ENCODE data around the gene YJU2. TPM values are rescaled to one million over a fixed set of nuclear protein-coding genes. Genes with fewer than 3 reads are reported as not detected.

YJU2 gene
- total and polyA plus RNA-seq, 9 donors: 18.4 to 33.1 (median 21.5) TPM

DNA sequence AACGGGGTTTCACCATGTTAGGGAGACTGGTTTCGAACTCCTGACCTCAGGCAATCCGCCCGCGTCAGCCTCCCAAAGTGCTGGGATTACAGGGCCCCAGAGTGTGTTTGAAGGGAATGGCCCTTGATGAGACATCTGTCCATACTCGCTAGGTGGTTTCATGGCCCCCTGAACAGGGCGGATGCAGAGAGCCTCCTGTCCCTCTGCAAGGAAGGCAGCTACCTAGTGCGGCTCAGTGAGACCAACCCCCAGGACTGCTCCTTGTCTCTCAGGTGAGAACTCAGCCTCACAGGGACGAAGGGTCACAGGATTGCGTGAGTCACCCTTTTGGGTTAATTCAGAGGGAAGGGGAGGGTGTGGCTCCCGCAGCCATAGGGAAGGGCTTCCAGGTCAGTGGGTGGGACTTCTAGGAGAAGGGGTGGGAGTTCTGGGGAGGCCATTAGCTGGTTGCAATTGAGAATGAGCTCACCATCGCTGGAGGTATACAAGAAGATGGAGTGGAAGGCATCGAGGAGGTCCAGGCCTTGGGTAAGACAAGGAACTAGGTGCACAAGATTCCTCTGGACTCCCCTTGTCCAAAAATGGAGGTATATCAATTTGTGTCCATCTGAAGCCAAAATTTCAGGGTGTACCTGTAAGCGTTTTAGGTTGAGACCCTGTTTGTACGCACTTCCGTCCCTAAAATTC is 41.4 kb downstream of the YJU2 start:
- Histone ChIP-seq H3K27me3 (no peaks in the 10 kb centered on the region), H3K4me3 (no peak overlapping the region), H3K9me3 (no peaks in the 10 kb centered on the region), H3K27ac (no peak overlapping the region), H3K36me3 (no peaks in the 10 kb centered on the region), H3K4me1 (ENCODE audit: insufficient read depth) (no peaks in the 10 kb centered on the region)
- intact Hi-C loops (cut with DNase I): no loop called here
- TF ChIP-seq, protein P1, sequence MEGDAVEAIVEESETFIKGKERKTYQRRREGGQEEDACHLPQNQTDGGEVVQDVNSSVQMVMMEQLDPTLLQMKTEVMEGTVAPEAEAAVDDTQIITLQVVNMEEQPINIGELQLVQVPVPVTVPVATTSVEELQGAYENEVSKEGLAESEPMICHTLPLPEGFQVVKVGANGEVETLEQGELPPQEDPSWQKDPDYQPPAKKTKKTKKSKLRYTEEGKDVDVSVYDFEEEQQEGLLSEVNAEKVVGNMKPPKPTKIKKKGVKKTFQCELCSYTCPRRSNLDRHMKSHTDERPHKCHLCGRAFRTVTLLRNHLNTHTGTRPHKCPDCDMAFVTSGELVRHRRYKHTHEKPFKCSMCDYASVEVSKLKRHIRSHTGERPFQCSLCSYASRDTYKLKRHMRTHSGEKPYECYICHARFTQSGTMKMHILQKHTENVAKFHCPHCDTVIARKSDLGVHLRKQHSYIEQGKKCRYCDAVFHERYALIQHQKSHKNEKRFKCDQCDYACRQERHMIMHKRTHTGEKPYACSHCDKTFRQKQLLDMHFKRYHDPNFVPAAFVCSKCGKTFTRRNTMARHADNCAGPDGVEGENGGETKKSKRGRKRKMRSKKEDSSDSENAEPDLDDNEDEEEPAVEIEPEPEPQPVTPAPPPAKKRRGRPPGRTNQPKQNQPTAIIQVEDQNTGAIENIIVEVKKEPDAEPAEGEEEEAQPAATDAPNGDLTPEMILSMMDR (IDR thresholded peaks at IDR 0.05): no peak
- no peak for TF ChIP-seq POLR2A (IDR thresholded peaks at IDR 0.05)
- no peak for TF ChIP-seq EP300 (IDR thresholded peaks at IDR 0.05)
- no peak for DNase-seq
- WGBS, 3 donors: 77 to 83% (median 79%) methylated on average over 16 of the region's 16 CpGs

DNA sequence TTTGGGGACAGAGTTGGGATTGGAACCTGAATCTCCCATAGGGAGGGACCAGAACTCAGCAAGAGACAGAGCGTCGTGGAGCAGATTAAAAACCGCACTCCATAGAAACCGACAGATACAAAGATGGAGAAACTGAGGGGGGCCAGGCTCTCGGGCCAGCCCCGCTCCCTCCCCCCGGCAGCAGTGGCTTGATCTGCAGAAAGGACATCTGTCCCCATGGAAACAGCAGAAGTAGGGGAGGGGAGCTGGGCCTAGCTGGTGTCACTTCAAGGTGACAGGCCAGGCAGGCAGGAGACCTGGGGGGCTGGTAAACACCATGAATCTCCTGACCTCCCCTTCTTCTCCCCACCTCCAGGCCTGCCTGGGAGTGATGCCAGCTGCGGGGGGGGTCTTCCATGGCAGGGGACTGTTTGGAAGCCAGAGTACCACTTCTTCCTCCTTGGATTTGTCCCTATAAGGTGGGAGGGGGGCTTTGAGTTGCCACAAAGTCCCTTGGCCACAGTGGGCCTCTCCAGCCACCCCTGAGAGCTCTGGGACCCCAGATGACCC is 44.4 kb downstream of the YJU2 start:
- Histone ChIP-seq H3K4me3 (no peak overlapping the region), H3K9me3 (no peaks in the 10 kb centered on the region), H3K36me3 (no peaks in the 10 kb centered on the region), H3K27ac (no peak overlapping the region), H3K27me3 (no peaks in the 10 kb centered on the region), H3K4me1 (ENCODE audit: insufficient read depth) (no peaks in the 10 kb centered on the region)
- no peak for TF ChIP-seq EP300 (IDR thresholded peaks at IDR 0.05)
- TF ChIP-seq, protein P1 (IDR thresholded peaks at IDR 0.05): no peak
- TF ChIP-seq POLR2A (IDR thresholded peaks at IDR 0.05): no peak
- intact Hi-C loops (cut with DNase I): no loop called here
- no peak for DNase-seq
- WGBS, 3 donors: 69 to 76% (median 75%) methylated on average over 8 of the region's 8 CpGs

DNA sequence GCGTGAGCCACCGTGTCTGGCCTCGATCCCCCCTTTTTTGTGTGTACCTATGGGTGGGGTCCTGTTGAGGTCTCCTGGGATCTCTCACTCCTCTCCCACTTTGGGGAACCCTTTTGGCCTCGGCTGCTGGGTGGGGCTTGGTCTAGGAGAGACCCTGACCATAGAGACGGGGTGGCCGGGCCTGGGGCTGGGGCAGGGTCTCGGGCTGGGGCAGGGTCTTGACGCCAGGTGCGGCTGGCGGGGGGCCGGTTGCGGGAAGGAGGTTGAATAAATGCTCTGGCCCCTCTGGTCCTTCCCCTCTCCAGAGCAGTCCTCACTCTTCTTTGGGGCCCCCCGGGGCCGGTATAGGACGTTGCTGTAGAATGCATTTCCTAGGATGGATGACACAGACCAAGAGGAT is 45.6 kb downstream of the YJU2 start:
- no peaks in the 10 kb centered on the region for H3K4me1 ChIP-seq (ENCODE audit: insufficient read depth)
- 80 to 89% (median 85%) methylated on average over 15 of the region's 15 CpGs for WGBS, 3 donors
- TF ChIP-seq, protein P1 (IDR thresholded peaks at IDR 0.05): no peak
- TF ChIP-seq EP300 (IDR thresholded peaks at IDR 0.05) (no peak), POLR2A (IDR thresholded peaks at IDR 0.05) (no peak)
- no peaks in the 10 kb centered on the region for H3K9me3 ChIP-seq
- no peaks in the 10 kb centered on the region for H3K27me3 ChIP-seq
- no peak overlapping the region for H3K4me3 ChIP-seq
- no peaks in the 10 kb centered on the region for H3K36me3 ChIP-seq
- DNase-seq: no peak
- intact Hi-C loops (cut with DNase I): no loop called here
- H3K27ac ChIP-seq: no peak overlapping the region

DNA sequence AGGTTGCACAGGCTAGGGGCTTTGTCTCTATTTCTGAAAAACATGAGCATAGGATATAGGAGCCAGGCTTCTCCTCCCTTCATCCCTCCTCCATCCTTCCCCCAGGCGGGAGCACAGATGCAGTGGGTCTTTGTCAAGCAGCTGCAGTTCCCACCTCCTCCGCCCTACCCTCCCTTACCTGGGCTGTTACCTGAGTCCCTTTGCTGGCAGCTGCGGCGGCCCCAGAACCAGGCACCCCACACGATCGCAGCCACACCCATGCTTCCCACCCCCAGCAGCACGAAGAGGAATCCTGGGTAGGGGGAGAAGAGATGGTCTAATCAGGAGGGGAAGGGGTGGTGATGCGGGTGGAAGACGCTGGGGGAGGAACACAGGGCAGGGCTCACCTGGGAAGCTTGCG is 47.5 kb downstream of the YJU2 start:
- WGBS, 3 donors: 28 to 49% (median 40%) methylated on average over 10 of the region's 10 CpGs
- intact Hi-C loops (cut with DNase I): no loop called here
- no peak for DNase-seq
- Histone ChIP-seq H3K4me3 (no peak overlapping the region), H3K9me3 (no peaks in the 10 kb centered on the region), H3K36me3 (no peaks in the 10 kb centered on the region), H3K27me3 (no peaks in the 10 kb centered on the region), H3K4me1 (ENCODE audit: insufficient read depth) (no peaks in the 10 kb centered on the region), H3K27ac (no peak overlapping the region)
- no peak for TF ChIP-seq POLR2A (IDR thresholded peaks at IDR 0.05)
- TF ChIP-seq, protein P1 (IDR thresholded peaks at IDR 0.05): no peak
- no peak for TF ChIP-seq EP300 (IDR thresholded peaks at IDR 0.05)
